PFSK-1 (cell line): ENCODE results near the gene SFMBT2.

Source experiments
- FOXP2 ChIP-seq: optimal IDR thresholded peaks from 2 replicates; pipeline ENCODE3; 2011; ENCODE audit warnings: borderline replicate concordance, control low read depth, inconsistent platforms; ENCODE audit not compliant: insufficient read depth; ENCODE audit errors: extremely low read length, extremely low read depth
- POLR2AphosphoS5 ChIP-seq: IDR thresholded peaks from 2 replicates; pipeline ENCODE4 v1.6.1; 2012; ENCODE audit warnings: low read depth, mild to moderate bottlenecking, control low read depth, low read length, moderate library complexity
- SIN3A ChIP-seq: IDR thresholded peaks from 2 replicates; pipeline ENCODE4 v1.6.1; 2012; ENCODE audit warnings: mild to moderate bottlenecking, low read length, moderate library complexity, borderline replicate concordance; ENCODE audit not compliant: insufficient read depth
- TAF1 ChIP-seq: IDR thresholded peaks from 2 replicates; pipeline ENCODE4 v1.6.1; 2012; ENCODE audit warnings: low read length, control low read depth, borderline replicate concordance; ENCODE audit not compliant: insufficient read depth
- TF ChIP-seq, protein P1 (sequence below), 2 experiments: IDR thresholded peaks; 2 replicates each; pipeline versions ENCODE4 v1.6.1 to v1.8.0; 2011 to 2012; ENCODE audit warnings: low read depth in 2 of 2, low read length in 2 of 2, control low read depth in 1 of 2, inconsistent platforms in 1 of 2, mild to moderate bottlenecking in 1 of 2, moderate library complexity in 1 of 2; ENCODE audit not compliant: insufficient read depth in 1 of 2

DNA sequence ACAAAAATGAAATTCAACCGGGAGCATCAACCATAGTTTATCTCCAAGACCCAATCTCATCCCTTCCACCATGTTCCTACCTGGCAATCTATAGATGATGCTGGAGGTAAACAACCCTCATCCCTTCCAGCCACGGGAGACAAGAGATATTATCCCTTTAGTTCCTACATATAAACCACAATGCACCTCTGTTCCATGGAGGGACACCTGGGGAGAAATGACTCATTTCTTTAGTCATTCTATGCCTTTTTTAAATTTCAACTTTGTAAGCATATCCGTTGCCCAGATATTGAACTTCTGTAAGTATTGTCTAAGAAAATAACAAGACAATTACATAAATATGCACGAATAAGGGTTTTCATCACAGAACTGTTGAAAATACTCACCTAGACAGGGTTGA, 15.5 kb upstream of the SFMBT2 start:
- TF ChIP-seq, protein P1, sequence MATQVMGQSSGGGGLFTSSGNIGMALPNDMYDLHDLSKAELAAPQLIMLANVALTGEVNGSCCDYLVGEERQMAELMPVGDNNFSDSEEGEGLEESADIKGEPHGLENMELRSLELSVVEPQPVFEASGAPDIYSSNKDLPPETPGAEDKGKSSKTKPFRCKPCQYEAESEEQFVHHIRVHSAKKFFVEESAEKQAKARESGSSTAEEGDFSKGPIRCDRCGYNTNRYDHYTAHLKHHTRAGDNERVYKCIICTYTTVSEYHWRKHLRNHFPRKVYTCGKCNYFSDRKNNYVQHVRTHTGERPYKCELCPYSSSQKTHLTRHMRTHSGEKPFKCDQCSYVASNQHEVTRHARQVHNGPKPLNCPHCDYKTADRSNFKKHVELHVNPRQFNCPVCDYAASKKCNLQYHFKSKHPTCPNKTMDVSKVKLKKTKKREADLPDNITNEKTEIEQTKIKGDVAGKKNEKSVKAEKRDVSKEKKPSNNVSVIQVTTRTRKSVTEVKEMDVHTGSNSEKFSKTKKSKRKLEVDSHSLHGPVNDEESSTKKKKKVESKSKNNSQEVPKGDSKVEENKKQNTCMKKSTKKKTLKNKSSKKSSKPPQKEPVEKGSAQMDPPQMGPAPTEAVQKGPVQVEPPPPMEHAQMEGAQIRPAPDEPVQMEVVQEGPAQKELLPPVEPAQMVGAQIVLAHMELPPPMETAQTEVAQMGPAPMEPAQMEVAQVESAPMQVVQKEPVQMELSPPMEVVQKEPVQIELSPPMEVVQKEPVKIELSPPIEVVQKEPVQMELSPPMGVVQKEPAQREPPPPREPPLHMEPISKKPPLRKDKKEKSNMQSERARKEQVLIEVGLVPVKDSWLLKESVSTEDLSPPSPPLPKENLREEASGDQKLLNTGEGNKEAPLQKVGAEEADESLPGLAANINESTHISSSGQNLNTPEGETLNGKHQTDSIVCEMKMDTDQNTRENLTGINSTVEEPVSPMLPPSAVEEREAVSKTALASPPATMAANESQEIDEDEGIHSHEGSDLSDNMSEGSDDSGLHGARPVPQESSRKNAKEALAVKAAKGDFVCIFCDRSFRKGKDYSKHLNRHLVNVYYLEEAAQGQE (IDR thresholded peaks at IDR 0.05; ENCODE audit: insufficient read depth in 1 of 2, low read depth in 2 of 2, low read length in 2 of 2), result no peak
- no peak for TF ChIP-seq TAF1
- TF ChIP-seq POLR2AphosphoS5, result no peak
- no peak for TF ChIP-seq SIN3A
- TF ChIP-seq FOXP2, result no peak
